Ectodermal cell (in vitro differentiated cells): ENCODE measurements around the gene WDR88.

Source experiments
- H3K27ac ChIP-seq: 2 replicates; pipeline ENCODE4 v1.7.0; 2013; ENCODE audit warnings: mild to moderate bottlenecking, low read depth, low read length; ENCODE audit not compliant: insufficient read depth, poor library complexity, severe bottlenecking
- H3K27me3 ChIP-seq: 2 replicates; pipeline ENCODE4 v1.7.0; 2013; ENCODE audit warnings: mild to moderate bottlenecking, low read length; ENCODE audit not compliant: insufficient read depth, control insufficient read depth, poor library complexity, severe bottlenecking
- H3K36me3 ChIP-seq: one replicate; pipeline ENCODE4 v1.7.0; 2013; ENCODE audit warnings: low read length; ENCODE audit not compliant: control insufficient read depth, insufficient read depth
- H3K4me1 ChIP-seq: one replicate; pipeline ENCODE4 v1.7.0; 2013; ENCODE audit warnings: low read length; ENCODE audit not compliant: control insufficient read depth, insufficient read depth
- H3K4me3 ChIP-seq: 2 replicates; pipeline ENCODE4 v1.7.0; 2013; ENCODE audit warnings: low read depth, low read length, control low read depth; ENCODE audit not compliant: insufficient read depth
- H3K9me3 ChIP-seq: 2 replicates; pipeline ENCODE4 v1.7.0; 2013; ENCODE audit warnings: mild to moderate bottlenecking, low read length, moderate library complexity; ENCODE audit not compliant: control insufficient read depth
- WGBS, 2 experiments: methylation state at CpG; one replicate each; pipeline ENCODE4 v1.1.7; 2013; ENCODE audit warnings: missing lambda C conversion rate in 2 of 2; 5-methylcytosine and 5-hydroxymethylcytosine counted together

Gene WDR88

DNA sequence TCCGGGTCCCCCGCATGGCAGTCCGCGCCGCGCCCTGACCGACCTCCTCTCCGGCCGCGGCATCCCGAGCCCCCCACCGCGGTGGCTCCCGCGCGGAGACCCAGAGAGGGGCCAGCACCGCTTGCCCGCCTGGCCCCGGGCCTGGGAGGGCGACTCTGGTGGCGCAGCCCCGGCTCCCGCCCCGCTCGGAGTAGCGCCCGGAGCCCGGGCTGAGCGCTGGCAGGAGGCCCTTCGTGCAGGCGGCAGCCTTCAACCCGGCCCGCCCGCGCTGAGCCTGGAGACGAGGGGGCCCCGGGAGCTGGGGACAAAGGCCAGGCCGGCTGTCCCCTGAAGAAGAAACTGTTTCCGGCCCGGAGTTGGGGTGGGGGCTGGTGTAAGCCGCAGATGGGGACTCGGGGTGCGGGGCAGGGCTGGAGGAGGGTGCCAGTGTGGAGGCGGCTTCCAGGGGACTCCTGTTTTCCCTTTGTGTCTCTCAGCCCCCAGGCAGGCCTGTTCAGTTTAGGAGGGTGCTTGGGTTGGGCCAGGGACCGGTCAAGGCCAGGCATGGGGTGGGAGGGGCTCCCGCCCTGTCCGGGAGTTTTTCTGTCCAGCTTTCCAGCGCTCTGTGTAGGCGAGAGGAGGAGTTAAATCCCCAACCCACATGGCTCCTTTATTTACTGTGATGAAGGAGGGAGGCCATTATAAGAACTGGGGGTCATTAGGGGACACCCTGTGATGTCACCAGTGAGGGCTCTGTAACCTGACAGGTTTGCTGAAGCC is 63.2 kb downstream of the WDR88 start:
- 3 to 5% methylated on average over 49 of the region's 49 CpGs for WGBS, 2 experiments
- Histone ChIP-seq H3K4me1 (no peaks in the 10 kb centered on the region), H3K27ac (no peak overlapping the region), H3K27me3 (peaks cover 25% of the 10 kb centered on the region), H3K36me3 (peaks cover 2% of the 10 kb centered on the region), H3K4me3 (peak overlapping the region; percentile 62), H3K9me3 (no peaks in the 10 kb centered on the region)

DNA sequence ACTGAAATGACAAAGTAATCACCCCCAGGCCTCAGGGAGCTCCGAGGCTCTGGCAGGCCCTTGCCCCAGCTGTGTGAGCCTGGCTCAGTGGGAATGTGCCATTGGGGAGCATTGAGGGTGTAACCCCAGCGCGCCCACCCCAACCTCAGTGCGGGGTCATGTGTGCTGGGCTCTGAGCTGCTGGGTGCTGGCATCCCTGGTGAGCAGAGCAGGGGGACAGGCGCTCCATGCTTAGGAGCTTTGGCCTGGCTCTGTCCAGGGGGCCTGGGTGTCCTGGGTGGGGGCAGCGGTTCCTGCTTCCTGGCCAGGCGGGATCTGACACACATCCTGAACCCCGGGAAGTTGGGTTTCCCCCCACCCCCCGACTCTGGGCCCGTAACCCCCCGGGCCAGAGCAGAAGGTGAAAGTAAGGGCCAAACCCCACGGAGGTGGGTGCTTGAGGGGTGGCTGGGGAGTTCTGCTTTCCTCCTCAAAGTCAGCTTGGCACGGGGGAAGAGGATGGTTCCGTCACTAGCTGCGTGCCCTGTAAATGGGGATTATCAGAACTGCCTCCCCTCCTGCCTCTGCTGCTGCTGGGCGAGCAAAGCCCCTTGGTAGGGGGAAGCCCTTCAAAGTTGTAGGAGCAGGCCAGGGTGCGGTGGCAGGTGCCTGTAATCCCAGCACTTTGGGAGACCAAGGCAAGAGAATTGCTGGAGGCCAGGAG is 63.9 kb downstream of the WDR88 start:
- WGBS, 2 experiments, result 90 to 92% methylated on average over 17 of the region's 17 CpGs
- Histone ChIP-seq H3K27me3 (peaks cover 25% of the 10 kb centered on the region), H3K9me3 (no peaks in the 10 kb centered on the region), H3K36me3 (peaks cover 2% of the 10 kb centered on the region), H3K4me1 (no peaks in the 10 kb centered on the region), H3K27ac (no peak overlapping the region), H3K4me3 (peak overlapping the region; percentile 62)

DNA sequence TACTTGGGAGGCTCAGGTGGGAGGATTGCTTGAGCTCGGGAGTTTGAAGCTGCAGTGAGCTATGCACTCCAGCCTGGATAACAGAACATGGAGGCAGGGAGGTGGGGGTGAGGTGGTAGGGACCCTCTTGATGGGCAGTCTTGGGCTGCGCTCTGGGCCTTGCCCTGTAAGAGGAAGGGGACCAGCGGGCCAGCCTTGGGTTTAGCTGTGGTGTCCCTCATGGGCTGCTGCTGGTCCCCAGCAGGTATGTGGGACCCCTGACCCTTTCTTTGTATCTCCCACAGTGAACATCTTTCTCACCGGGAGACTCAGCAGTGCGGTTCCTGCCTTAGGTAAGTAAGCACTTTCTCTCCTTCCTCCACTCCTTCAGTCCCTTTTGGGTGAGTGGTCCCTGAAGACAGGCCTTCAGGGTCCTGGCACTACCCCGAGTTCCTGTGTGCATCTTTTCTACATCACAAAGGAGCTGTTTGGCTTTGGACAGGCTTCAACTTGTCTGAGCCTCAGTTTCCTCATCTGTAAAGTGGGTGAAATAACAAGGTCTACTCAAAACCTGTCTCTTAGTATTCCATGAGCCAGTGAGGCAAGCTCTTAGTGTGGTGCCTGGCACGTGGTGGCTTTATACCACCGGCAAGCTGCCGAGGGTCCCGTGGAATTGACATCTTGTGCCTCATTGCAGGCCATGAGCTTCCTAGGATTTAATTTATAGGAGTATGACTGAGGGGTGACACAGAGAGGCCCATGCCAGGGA is 64.7 kb downstream of the WDR88 start:
- no peak overlapping the region for H3K4me3 ChIP-seq
- peaks cover 2% of the 10 kb centered on the region for H3K36me3 ChIP-seq
- WGBS, 2 experiments, result 92 to 94% methylated on average over 10 of the region's 10 CpGs
- no peak overlapping the region for H3K27ac ChIP-seq
- no peaks in the 10 kb centered on the region for H3K4me1 ChIP-seq
- H3K9me3 ChIP-seq, result no peaks in the 10 kb centered on the region
- H3K27me3 ChIP-seq, result peaks cover 25% of the 10 kb centered on the region

DNA sequence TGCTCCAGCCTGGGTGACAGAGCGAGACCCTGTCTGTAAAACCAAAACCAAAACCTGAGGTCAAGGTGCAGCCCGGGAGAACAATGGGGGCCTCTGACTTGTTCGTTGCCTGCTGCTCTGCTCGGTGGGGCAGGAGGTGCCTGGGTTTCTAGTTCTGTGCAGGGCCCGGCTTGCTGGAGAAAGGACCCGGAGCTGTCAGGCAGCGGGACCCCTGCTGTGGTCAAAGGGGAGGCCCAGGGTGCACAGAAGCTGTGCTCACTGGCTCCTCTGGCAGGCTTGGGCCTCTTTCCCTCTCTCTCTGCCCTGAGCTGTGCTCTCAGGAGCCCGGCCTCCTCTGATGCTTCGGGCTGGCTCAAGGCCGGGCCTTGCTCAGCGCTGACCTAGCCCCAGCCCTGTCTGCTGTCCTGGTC is 65.7 kb downstream of the WDR88 start:
- Histone ChIP-seq H3K9me3 (no peaks in the 10 kb centered on the region), H3K36me3 (peaks cover 2% of the 10 kb centered on the region), H3K27me3 (peaks cover 21% of the 10 kb centered on the region), H3K4me1 (no peaks in the 10 kb centered on the region), H3K27ac (no peak overlapping the region), H3K4me3 (no peak overlapping the region)
- WGBS, 2 experiments, result 91 to 93% methylated on average over 11 of the region's 11 CpGs

DNA sequence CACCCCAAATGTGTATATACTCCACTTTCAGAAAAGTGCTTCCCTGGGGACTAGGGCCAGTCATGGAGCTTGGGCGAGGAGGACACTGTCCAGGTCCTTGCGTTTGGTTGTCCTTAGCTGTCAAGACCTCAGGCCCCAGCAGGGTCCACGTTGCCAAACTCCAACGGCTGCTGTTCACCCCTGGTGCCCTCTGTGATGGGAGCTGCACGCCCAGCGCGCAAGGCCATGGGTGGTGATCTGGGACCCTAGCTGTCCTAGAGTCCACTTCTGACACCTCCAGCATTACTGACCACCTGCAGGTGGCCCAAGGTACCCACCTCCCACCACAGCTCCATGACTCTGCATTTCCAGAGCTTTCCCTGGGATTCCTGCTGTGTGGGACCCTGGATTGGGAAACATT is 66.3 kb downstream of the WDR88 start:
- Histone ChIP-seq H3K9me3 (no peaks in the 10 kb centered on the region), H3K4me3 (no peak overlapping the region), H3K27ac (no peak overlapping the region), H3K36me3 (peaks cover 2% of the 10 kb centered on the region), H3K27me3 (peaks cover 15% of the 10 kb centered on the region), H3K4me1 (no peaks in the 10 kb centered on the region)
- 95 to 97% methylated on average over 7 of the region's 7 CpGs for WGBS, 2 experiments

DNA sequence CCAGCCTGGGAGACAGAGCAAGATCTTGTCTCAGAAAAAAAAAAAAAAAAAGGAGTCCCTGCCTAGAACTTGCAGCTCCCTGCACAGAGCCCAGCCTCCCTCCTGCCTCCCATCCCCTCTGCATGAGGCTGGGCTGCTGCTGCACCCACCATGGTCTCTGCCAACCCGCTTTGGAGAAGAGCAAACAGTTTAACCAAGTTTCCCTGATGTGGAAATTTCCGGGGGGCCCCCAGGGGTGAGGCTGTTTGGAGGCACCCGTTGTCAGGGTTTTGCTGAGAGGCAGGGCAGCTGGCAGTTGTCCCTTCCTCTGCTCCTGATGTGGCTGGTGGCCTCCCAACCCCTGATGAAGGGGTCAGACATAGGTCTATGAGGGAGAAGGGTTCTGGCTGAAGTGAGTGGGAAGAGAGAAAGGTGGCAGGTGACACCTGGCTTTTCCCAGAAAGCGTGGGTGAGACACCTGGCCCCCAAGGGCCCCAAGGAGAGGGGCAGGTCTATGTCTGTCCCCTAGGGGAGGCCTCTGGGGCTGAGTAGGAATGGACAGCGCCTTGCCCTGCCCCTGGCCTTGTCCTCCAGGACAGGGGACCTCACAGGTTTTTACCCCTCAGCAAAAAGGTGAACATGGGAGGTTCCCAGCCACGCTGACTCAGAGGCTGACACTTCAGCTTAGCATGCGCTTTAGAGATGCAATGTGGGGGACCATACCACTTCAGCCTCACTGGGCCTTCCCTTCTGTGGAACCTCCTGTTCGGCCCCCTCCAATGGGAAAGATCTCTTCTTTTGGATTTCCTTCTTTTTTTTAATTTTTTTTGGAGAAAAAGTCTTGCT is 67.7 kb downstream of the WDR88 start:
- no peaks in the 10 kb centered on the region for H3K4me1 ChIP-seq
- no peaks in the 10 kb centered on the region for H3K9me3 ChIP-seq
- no peak overlapping the region for H3K4me3 ChIP-seq
- peaks cover 2% of the 10 kb centered on the region for H3K36me3 ChIP-seq
- no peak overlapping the region for H3K27ac ChIP-seq
- peaks cover 7% of the 10 kb centered on the region for H3K27me3 ChIP-seq
- WGBS, 2 experiments, result 81 to 83% methylated on average over 8 of the region's 8 CpGs

DNA sequence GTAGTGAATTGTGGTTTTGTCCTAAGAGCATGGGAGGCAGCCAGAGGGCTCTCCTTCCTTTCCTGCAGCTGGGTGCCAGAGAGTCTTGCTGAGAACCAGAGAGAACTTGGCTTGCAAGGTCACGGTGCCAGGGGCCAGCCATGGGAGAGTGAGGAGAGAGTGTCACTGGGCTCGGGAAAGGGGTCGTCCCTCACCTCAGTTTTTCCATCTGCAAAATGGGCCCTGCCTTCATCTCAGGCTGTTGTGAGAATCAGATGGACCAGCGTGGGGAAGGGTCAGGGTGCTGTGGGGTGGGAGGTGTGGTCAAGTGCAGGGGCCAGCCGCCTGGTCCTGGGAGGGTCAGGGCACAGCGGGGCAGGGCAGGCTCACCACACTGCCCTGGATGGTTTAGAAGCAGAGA is 69.6 kb downstream of the WDR88 start:
- Histone ChIP-seq H3K4me1 (no peaks in the 10 kb centered on the region), H3K27ac (no peak overlapping the region), H3K36me3 (peaks cover 2% of the 10 kb centered on the region), H3K4me3 (no peak overlapping the region), H3K9me3 (no peaks in the 10 kb centered on the region), H3K27me3 (no peaks in the 10 kb centered on the region)
- 90 to 96% methylated on average over 6 of the region's 6 CpGs for WGBS, 2 experiments

DNA sequence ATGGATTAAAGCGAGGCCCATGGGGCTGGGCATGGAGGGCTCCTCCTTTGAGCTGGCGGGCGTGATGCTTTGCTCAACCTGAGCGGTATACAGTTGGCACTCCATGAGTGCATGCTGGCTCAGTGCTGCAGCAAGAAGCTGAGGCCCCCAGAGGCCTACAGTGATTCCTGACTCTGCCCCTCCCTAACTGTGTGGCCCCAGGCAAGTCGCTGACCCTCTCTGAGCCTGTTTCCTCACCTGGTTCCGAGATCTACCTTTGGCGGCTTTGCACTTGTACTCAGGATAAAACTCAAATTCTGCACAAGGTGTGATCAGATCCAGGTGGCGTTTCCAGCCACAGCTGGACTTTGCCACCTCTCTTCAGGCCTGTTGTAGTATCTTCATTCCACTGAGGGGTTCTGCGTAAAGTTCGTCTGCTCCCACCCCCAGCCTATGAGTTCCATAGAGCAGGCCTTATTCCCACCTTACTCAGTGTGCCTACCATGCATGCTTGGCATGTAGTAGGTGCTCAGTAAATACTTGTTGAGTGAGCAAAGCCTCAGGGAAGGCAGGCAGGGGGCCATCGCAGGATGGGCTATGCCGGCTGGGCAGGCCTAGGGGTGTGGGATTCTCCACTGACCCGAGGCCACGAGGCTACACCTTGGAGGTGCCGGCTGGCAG is 70.1 kb downstream of the WDR88 start:
- Histone ChIP-seq H3K4me1 (no peaks in the 10 kb centered on the region), H3K4me3 (no peak overlapping the region), H3K9me3 (no peaks in the 10 kb centered on the region), H3K27ac (no peak overlapping the region), H3K27me3 (no peaks in the 10 kb centered on the region), H3K36me3 (peaks cover 2% of the 10 kb centered on the region)
- 96% methylated on average over 15 of the region's 15 CpGs for WGBS, 2 experiments
